ENCODE data around the gene ECD.
A peak's percentile ranks its signal among the peaks of the same experiment; 100 is the strongest.
"Not testable (repeated sequence)": the region's sequence is repeated elsewhere in the genome, so short reads cannot be mapped to it uniquely, and the experiment has no call there.

The ECD gene

GRCh38 chr10:73159038-73159648 is 8.7 kb downstream of the ECD start:
- ATAC-seq, result no peak

- no peak for ATAC-seq
Observed at GRCh38 chr10:73156054-73156453, 11.8 kb downstream of the ECD start.

- no peak for ATAC-seq
Observed at GRCh38 chr10:73152009-73152408, 15.8 kb downstream of the ECD start.

- ATAC-seq, result not testable (repeated sequence)
Observed at GRCh38 chr10:73150633-73151413, 17.0 kb downstream of the ECD start.

GRCh38 chr10:73141603-73142002 is 26.2 kb downstream of the ECD start:
- no peak for ATAC-seq

GRCh38 chr10:73139251-73139650 is 28.6 kb downstream of the ECD start:
- no peak for ATAC-seq

- no peak for ATAC-seq
Observed at GRCh38 chr10:73136627-73137026, 31.2 kb downstream of the ECD start.

- ATAC-seq, result no peak
Observed at GRCh38 chr10:73134727-73135126, 33.1 kb downstream of the ECD start.

- no peak for ATAC-seq
Observed at GRCh38 chr10:73131913-73132686, 35.7 kb downstream of the ECD start.

GRCh38 chr10:73131301-73131700 is 36.5 kb downstream of the ECD start:
- ATAC-seq, result no peak

- ATAC-seq, result no peak
Observed at GRCh38 chr10:73126343-73126742, 41.5 kb downstream of the ECD start.

GRCh38 chr10:73119952-73120351 is 47.9 kb downstream of the ECD start:
- ATAC-seq, result no peak

GRCh38 chr10:73119457-73119856 is 48.4 kb downstream of the ECD start:
- no peak for ATAC-seq

DNA sequence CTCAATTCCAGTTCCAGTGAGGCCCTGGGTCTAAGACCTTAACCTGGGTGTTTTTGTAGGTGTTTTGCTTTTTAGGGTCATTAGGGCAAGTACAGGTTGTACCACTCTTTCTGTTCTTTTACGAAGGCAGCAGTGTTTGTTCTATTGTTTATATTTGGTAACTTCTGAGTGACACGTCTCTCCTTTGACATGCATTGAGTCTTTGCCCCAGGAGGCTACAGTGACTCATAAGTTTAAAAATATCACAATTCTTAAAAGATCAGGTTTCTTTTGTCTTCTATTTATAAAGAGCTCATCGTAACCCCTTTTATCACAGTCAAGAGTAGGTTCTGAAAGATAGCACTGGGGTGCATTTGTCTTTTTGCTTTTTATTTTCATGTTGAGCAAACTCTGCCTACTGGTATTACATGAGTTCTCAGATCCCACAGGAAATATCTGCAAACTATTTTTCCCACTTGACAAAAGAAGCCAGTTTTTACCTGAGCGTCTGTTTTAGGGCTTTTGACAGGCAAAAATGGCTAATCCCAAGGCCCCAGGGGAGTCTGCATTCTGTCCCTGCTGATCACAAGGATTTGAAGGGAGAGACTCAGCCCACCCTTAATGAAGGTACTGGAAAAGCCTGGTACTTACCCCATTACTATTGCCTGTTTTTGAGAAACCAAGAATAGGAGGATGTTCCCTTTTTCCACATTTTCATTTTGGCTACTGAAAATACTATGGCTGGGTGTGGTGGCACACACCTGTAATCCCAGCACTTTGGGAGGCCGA is 49.6 kb downstream of the ECD start:
- ATAC-seq, result peak; percentile 48 to 64

- ATAC-seq, result no peak
Observed at GRCh38 chr10:73116017-73116416, 51.8 kb downstream of the ECD start.

DNA sequence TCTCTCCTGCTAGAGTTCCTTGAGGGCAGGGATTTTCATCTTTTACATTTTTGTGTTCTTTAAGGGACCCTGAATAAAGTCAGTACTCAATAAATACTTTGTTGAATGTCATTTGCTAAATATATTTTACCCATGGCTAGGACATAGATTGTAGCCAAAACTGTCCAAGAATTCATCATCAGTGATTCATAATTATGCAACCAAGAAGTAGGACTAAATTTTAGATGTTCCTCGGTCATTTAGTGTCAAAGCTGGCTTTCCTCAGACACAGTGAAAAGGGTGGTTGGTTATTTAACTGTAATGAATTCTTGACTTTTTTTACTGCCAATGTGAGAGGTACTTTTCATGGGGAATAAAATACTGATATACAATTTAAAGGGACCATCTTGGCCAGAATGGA is 54.3 kb downstream of the ECD start:
- no peak for ATAC-seq

GRCh38 chr10:73112032-73112431 is 55.8 kb downstream of the ECD start:
- not testable (repeated sequence) for ATAC-seq

GRCh38 chr10:73110345-73110849 is 57.4 kb downstream of the ECD start, which contains the start of gene NUDT13:
Gene NUDT13, plus strand, starts transcription at chr10:73110455. Its CDS starts 3,911 bp downstream, at chr10:73114366.
- peak; percentile 79 to 96 for ATAC-seq

GRCh38 chr10:73109248-73109652 is 58.6 kb downstream of the ECD start:
- ATAC-seq, result not testable (repeated sequence)

GRCh38 chr10:73106301-73106700 is 61.5 kb downstream of the ECD start:
- no peak for ATAC-seq

- no peak for ATAC-seq
Observed at GRCh38 chr10:73099141-73099540, 68.7 kb downstream of the ECD start.

- no peak for ATAC-seq
Observed at GRCh38 chr10:73097305-73097670, 70.5 kb downstream of the ECD start.

Measured in activated CD4-positive, CD25-positive, alpha-beta regulatory T cell treated with anti-CD3 and anti-CD28 coated beads, Interleukin-2, amount 50 U/mL, for 24 hours (primary cell).